ENCODE measurements around the gene DSCAML1.

GRCh38 chr11:117793583-117793982 is 3.4 kb downstream of the DSCAML1 start:
- no peak for TF ChIP-seq SP1 (IDR thresholded peaks at IDR 0.05; ENCODE audit: low read depth, low read length)
- no peak for TF ChIP-seq ATF2 (IDR thresholded peaks at IDR 0.05; ENCODE audit: low read length)
- no peak for TF ChIP-seq BCL11A (IDR thresholded peaks at IDR 0.05; ENCODE audit: low read depth, low read length)
- TF ChIP-seq CTCF (IDR thresholded peaks at IDR 0.05 in 2 of 3, conservative IDR thresholded peaks at IDR 0.05 in 1 of 3; ENCODE audit: control insufficient read depth in 2 of 3, extremely low read depth in 1 of 3, insufficient read depth in 1 of 3, low read depth in 3 of 3, low read length in 3 of 3), result no peak
- TF ChIP-seq ETV6 (conservative IDR thresholded peaks at IDR 0.05 in 1 of 2, IDR thresholded peaks at IDR 0.05 in 1 of 2; ENCODE audit: borderline replicate concordance in 1 of 2, low read depth in 1 of 2), result no peak

Measured in GM12878 (cell line).